ENCODE measurements around the gene RGS6.

RGS6 gene

DNA sequence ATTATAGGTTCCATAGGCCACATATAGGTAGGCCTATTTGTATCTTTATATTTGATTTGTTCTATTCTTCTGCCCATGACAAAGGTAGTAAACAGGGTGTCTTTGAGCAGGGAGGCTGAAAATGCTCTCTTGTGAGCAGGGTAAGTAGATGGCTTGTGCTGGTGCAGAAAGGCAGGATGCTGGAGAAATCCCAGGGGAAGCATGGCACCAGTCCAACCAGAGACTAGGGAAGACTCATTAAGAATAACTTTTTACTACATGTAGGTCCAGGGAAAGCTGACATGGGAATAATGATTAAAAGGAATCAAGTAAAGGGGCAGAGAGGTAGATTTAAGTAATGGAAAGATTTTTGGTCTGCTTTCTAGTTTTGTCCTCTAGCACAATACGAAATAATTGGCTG lies 245.0 kb downstream of the RGS6 start:
- TF ChIP-seq CTCF (IDR thresholded peaks at IDR 0.05; ENCODE audit: low read depth, low read length) = no peak
- H3K4me3 ChIP-seq (replicated peaks in 1 of 2; ENCODE audit: low read depth in 2 of 2, low read length in 2 of 2) = no peak overlapping the region

DNA sequence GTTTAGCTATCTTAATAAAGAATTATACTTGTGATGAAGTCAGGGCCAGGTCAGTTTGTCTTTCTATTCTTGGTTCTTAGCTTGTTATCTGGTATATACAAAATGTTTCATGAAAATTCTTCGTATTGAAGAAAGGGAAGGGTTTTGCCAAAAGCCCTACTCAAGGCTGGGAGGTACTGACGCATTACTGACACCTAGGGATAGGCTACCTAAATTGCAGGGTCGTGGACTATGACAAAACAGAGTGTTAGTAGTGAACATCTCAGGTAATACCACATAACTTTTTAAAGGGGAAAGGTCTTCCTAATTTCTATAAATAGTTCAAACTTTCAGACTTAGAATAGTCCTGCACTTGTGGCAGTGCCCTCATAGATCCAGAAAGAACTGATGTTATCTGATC lies 246.3 kb downstream of the RGS6 start:
- DNase-seq (ENCODE audit: low read depth in 2 of 2) = no peak
- TF ChIP-seq CTCF (IDR thresholded peaks at IDR 0.05; ENCODE audit: low read depth, low read length) = no peak
- H3K4me3 ChIP-seq (replicated peaks in 1 of 2; ENCODE audit: low read depth in 2 of 2, low read length in 2 of 2) = no peak overlapping the region

More for the DNA sequence above, 245.0 kb downstream of the RGS6 start:
- no peak for DNase-seq (ENCODE audit: low read depth in 2 of 2)

DNA sequence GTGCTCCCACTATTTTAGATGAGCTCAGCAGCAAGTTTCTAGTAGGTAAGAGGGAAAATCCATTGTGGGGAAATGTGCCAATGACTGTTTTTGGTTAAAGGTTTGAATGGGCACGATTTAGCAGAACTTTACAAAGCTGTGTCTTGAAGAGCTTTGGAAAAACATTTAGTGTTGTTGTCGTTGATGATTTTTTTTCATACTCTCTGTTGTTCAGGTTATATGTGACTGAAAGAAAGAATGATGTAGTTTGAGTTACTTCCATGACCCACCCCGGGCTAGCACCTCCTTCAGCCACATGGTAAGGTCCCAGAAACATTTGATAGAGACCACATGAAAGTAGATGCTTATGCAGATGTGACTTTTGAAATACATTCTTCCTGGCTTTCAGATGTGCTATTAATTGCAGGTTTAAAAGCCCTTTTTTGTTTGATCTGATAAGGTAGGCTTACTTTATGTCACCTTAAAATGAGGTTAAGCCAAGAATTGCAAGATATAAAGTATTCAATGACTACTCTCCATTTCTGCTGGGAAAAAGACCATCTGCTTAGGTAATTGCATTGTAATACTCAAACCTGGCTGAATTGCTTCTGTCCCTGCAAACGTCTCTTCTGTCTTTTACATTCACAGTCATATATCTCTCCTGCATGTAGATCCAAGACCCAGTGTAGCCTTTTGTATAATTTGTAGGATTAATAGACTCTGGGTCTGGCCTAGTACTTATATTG lies 250.6 kb downstream of the RGS6 start:
- no peak overlapping the region for H3K4me3 ChIP-seq (replicated peaks in 1 of 2; ENCODE audit: low read depth in 2 of 2, low read length in 2 of 2)
- DNase-seq (ENCODE audit: low read depth in 2 of 2) = no peak
- no peak for TF ChIP-seq CTCF (IDR thresholded peaks at IDR 0.05; ENCODE audit: low read depth, low read length)

DNA sequence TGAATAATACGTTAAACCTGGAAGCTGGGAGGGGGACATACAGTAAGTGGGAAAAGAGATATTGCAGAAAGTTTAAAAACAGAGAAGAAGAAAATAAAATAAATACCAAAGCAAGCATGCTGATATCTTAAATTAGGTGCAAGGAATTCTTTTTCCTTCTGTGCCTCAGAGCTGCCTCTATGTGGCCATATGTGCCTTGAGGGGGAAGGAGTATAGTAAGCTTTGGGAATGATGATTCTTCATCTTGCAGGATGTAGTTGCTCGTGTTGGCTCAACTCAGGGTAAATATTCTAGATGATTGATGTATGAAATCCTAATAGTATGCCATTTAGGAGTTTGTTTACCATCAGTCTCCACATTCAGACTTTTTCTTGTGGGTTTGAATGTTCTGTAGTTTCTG lies 251.4 kb downstream of the RGS6 start:
- no peak for TF ChIP-seq CTCF (IDR thresholded peaks at IDR 0.05; ENCODE audit: low read depth, low read length)
- no peak for DNase-seq (ENCODE audit: low read depth in 2 of 2)

GRCh38 chr14:72186523-72186922 lies 254.3 kb downstream of the RGS6 start:
- no peak for TF ChIP-seq CTCF (IDR thresholded peaks at IDR 0.05; ENCODE audit: low read depth, low read length)
- no peak overlapping the region for H3K4me3 ChIP-seq (replicated peaks in 1 of 2; ENCODE audit: low read depth in 2 of 2, low read length in 2 of 2)
- DNase-seq (ENCODE audit: low read depth in 2 of 2) = no peak

More for the DNA sequence above, 251.4 kb downstream of the RGS6 start:
- H3K4me3 ChIP-seq (replicated peaks in 1 of 2; ENCODE audit: low read depth in 2 of 2, low read length in 2 of 2) = no peak overlapping the region

- H3K4me3 ChIP-seq (replicated peaks in 1 of 2; ENCODE audit: low read depth in 2 of 2, low read length in 2 of 2) = no peak overlapping the region
- no peak for TF ChIP-seq CTCF (IDR thresholded peaks at IDR 0.05; ENCODE audit: low read depth, low read length)
- no peak for DNase-seq (ENCODE audit: low read depth in 2 of 2)
Measured at GRCh38 chr14:72196237-72197015, 264.2 kb downstream of the RGS6 start.
